H7 (cell line): ENCODE measurements around the gene ECI1. TPM values are rescaled to one million over a fixed set of nuclear protein-coding genes. Genes with fewer than 3 reads are reported as not detected.
"Not testable (repeated sequence)": the region's sequence is repeated elsewhere in the genome, so short reads cannot be mapped to it uniquely, and the experiment has no call there.

Experiments used
- DNase-seq: peaks from one replicate; pipeline ENCODE4 v3.0.0; 2012
- H3K27me3 ChIP-seq: 2 replicates; pipeline ENCODE4 v1.6.0; 2011; ENCODE audit warnings: mild to moderate bottlenecking, low read length; ENCODE audit not compliant: control insufficient read depth, insufficient read depth
- H3K36me3 ChIP-seq: replicated peaks from 2 replicates; pipeline ENCODE4 v1.5.1; 2011; ENCODE audit warnings: low read length; ENCODE audit not compliant: control insufficient read depth, insufficient read depth
- H3K4me3 ChIP-seq: 2 replicates; pipeline ENCODE4 v1.5.1; 2011; ENCODE audit warnings: low read depth, mild to moderate bottlenecking, control low read depth, low read length, moderate library complexity; ENCODE audit not compliant: insufficient read depth
- total RNA-seq: library from RNA; depleted of rRNA; stranded (reverse); fragments of >200 nt; shearing (Covaris generic); gene quantifications from 2 replicates; pipeline ENCODE4 v1.2.3, GENCODE V29; 2014

ECI1 gene
- total RNA-seq, 1 experiment from 2014 or later, result 122 TPM

- Histone ChIP-seq H3K27me3 (no peaks in the 10 kb centered on the region), H3K4me3 (peak overlapping the region; percentile 79), H3K36me3 (peaks cover 22% of the 10 kb centered on the region)
- DNase-seq, result no peak
Observed at GRCh38 chr16:2250652-2251295, 613 bp downstream of the ECI1 start.

- Histone ChIP-seq H3K36me3 (peaks cover 11% of the 10 kb centered on the region), H3K27me3 (no peaks in the 10 kb centered on the region), H3K4me3 (no peak overlapping the region)
- DNase-seq, result peak; percentile 43
Observed at GRCh38 chr16:2246301-2246885, 5.0 kb downstream of the ECI1 start.

- H3K4me3 ChIP-seq, result no peak overlapping the region
- peak; percentile 59 for DNase-seq
- peaks cover 11% of the 10 kb centered on the region for H3K36me3 ChIP-seq
- no peaks in the 10 kb centered on the region for H3K27me3 ChIP-seq
Observed at GRCh38 chr16:2244926-2245795, 6.2 kb downstream of the ECI1 start.

GRCh38 chr16:2244301-2244700 lies 7.1 kb downstream of the ECI1 start:
- Histone ChIP-seq H3K4me3 (no peak overlapping the region), H3K36me3 (peaks cover 11% of the 10 kb centered on the region), H3K27me3 (no peaks in the 10 kb centered on the region)
- peak; percentile 86 for DNase-seq

GRCh38 chr16:2243781-2244180 lies 7.6 kb downstream of the ECI1 start:
- Histone ChIP-seq H3K36me3 (peaks cover 11% of the 10 kb centered on the region), H3K27me3 (no peaks in the 10 kb centered on the region), H3K4me3 (no peak overlapping the region)
- DNase-seq, result peak; percentile 52

GRCh38 chr16:2243031-2243528 lies 8.3 kb downstream of the ECI1 start:
- Histone ChIP-seq H3K27me3 (peaks cover 2% of the 10 kb centered on the region), H3K36me3 (peaks cover 11% of the 10 kb centered on the region)
- DNase-seq, result peak; percentile 86

GRCh38 chr16:2242598-2242997 lies 8.8 kb downstream of the ECI1 start:
- Histone ChIP-seq H3K27me3 (peaks cover 7% of the 10 kb centered on the region), H3K36me3 (peaks cover 11% of the 10 kb centered on the region), H3K4me3 (no peak overlapping the region)
- DNase-seq, result peak; percentile 44

More at GRCh38 chr16:2243031-2243528, 8.3 kb downstream of the ECI1 start:
- no peak overlapping the region for H3K4me3 ChIP-seq

- not testable (repeated sequence) for H3K4me3 ChIP-seq, H3K36me3 ChIP-seq, DNase-seq
- H3K27me3 ChIP-seq, result peaks cover 22% of the 10 kb centered on the region
Observed at GRCh38 chr16:2240331-2240730, 11.1 kb downstream of the ECI1 start.

GRCh38 chr16:2238838-2239675 lies 12.3 kb downstream of the ECI1 start:
- H3K27me3 ChIP-seq, result peaks cover 22% of the 10 kb centered on the region
- DNase-seq, result peak; percentile 89
- no peak overlapping the region for H3K4me3 ChIP-seq
- H3K36me3 ChIP-seq, result peaks cover 2% of the 10 kb centered on the region

- no peak overlapping the region for H3K4me3 ChIP-seq
- DNase-seq, result peak; percentile 86
- H3K36me3 ChIP-seq, result peaks cover 2% of the 10 kb centered on the region
- H3K27me3 ChIP-seq, result peaks cover 22% of the 10 kb centered on the region
Observed at GRCh38 chr16:2238150-2238837, 13.1 kb downstream of the ECI1 start.

GRCh38 chr16:2237493-2238149 lies 13.8 kb downstream of the ECI1 start:
- DNase-seq, result peak; percentile 88
- Histone ChIP-seq H3K36me3 (peaks cover 2% of the 10 kb centered on the region), H3K4me3 (peak overlapping the region; percentile 33; the same call in 1 of the 2 replicates), H3K27me3 (peaks cover 22% of the 10 kb centered on the region)

- peak; percentile 88 for DNase-seq
- Histone ChIP-seq H3K27me3 (peaks cover 22% of the 10 kb centered on the region), H3K4me3 (peak overlapping the region; percentile 33), H3K36me3 (no peaks in the 10 kb centered on the region)
Observed at GRCh38 chr16:2237102-2237482, 14.3 kb downstream of the ECI1 start.
